ENCODE results near the gene MAN2A2.

- TF ChIP-seq CDX4 (CRISPR knock-in tag; IDR thresholded peaks at IDR 0.05; ENCODE audit: borderline replicate concordance) = no peak
- TF ChIP-seq CTCF (IDR thresholded peaks at IDR 0.05) = no peak
- TF ChIP-seq RELA (CRISPR knock-in tag; IDR thresholded peaks at IDR 0.05; ENCODE audit: borderline replicate concordance) = no peak
- TF ChIP-seq ELF4 (CRISPR knock-in tag; IDR thresholded peaks at IDR 0.05; ENCODE audit: low read depth) = no peak
- TF ChIP-seq SP1 (CRISPR knock-in tag; conservative IDR thresholded peaks at IDR 0.05) = no peak
- no peak for TF ChIP-seq USF2 (CRISPR knock-in tag; IDR thresholded peaks at IDR 0.05)
- no peak for TF ChIP-seq ATF1 (CRISPR knock-in tag; IDR thresholded peaks at IDR 0.05)
- TF ChIP-seq ESRRA (CRISPR knock-in tag; IDR thresholded peaks at IDR 0.05; ENCODE audit: borderline replicate concordance) = no peak
- TF ChIP-seq USF1 (CRISPR knock-in tag; IDR thresholded peaks at IDR 0.05) = no peak
- TF ChIP-seq MAX (CRISPR knock-in tag; IDR thresholded peaks at IDR 0.05) = no peak
- no peak for TF ChIP-seq NR1H2 (CRISPR knock-in tag; IDR thresholded peaks at IDR 0.05)
- TF ChIP-seq ATF3 (CRISPR knock-in tag; conservative IDR thresholded peaks at IDR 0.05) = no peak
These were observed 52.6 kb downstream of the MAN2A2 start for GRCh38 chr15:90955624-90956273.

Measured in WTC11 (cell line).